ENCODE data around the gene APCDD1L.

The APCDD1L gene

GRCh38 chr20:58492795-58493524 lies 22.2 kb downstream of the APCDD1L start:
- no peak for DNase-seq (ENCODE audit: low read depth in 1 of 2, low spot score in 1 of 2)

GRCh38 chr20:58492074-58492718 lies 23.0 kb downstream of the APCDD1L start:
- DNase-seq (ENCODE audit: low read depth in 1 of 2, low spot score in 1 of 2) = no peak

DNA sequence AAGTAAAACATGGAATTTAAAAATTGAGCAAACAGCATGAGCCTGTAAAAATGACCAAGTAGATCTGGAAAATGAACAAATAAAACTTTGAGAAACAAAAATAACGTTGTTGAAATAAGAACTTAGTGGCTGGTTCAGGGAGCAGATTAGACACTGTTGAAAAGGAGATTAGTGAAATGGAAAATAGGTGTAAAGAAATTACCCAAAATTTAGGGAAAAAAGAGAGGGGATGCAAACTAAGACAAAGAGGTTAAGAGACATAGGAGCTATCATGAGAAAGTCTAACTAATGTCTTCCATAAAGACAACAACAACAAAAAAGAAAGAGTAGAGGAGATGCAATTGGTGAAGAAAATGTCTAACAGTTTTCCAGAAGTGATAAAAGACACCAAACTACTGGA lies 29.0 kb downstream of the APCDD1L start:
- DNase-seq (ENCODE audit: low read depth in 1 of 2, low spot score in 1 of 2) = no peak

DNA sequence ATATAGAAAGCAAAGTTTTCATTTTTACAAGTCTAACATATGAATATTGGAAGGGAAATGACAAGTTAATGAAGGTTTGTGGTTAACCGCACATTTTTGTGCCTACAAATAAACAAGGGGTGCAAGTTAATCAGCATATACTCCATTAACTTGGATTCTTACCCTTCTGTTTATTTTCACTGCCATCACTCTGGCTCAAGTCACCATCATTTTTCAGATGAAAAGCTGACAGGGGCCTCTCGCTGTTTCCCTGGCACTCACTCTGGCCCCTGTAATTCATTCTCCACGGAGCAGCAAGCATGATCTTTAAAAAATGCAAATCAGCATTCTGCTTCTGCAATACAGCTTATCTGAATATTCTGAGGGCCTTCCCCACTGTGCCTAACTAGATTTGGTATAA lies 29.8 kb downstream of the APCDD1L start:
- no peak for DNase-seq (ENCODE audit: low read depth in 1 of 2, low spot score in 1 of 2)

DNA sequence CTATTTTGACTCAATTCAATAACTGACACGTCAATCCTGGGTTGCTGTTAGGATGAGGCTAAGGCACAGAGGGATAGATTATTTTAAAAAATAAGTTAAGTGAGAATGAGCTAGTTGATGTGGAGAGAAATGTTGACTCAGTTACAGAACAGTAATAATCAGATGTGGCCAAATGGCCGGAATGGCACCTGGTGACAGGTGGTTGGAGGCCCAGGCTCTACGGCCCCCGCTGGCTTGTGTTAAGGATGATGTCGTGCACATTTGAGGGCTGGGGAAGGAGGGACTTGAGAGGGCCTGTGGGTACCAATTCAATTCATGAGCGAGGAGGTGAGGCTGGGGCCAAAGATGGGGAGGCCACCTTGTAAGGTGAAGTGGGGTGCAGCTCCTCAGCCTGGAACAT lies 31.7 kb downstream of the APCDD1L start:
- DNase-seq (ENCODE audit: low read depth in 1 of 2, low spot score in 1 of 2) = no peak

DNA sequence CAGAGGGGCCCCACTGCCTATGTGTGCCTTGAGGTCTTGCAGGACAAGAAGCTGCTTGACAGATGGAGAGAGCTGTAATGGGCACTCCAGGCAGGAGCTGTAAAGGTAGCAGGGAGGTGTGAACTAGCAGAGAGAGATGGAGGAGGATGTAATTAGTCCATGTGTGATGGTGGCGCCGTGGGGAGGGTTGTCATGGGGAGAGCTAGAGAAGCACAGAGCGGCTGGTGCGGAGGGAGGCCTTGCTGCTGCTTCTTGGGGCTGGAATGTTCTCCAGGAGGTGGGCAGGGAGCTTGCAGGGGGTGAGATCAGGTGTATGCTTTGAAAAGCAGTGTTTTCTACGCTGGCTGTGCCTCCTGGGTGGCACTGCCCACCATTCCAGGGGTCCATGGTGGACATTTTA lies 32.1 kb downstream of the APCDD1L start:
- DNase-seq (ENCODE audit: low read depth in 1 of 2, low spot score in 1 of 2) = no peak

GRCh38 chr20:58482416-58482815 lies 32.8 kb downstream of the APCDD1L start:
- no peak for DNase-seq (ENCODE audit: low read depth in 1 of 2, low spot score in 1 of 2)

DNA sequence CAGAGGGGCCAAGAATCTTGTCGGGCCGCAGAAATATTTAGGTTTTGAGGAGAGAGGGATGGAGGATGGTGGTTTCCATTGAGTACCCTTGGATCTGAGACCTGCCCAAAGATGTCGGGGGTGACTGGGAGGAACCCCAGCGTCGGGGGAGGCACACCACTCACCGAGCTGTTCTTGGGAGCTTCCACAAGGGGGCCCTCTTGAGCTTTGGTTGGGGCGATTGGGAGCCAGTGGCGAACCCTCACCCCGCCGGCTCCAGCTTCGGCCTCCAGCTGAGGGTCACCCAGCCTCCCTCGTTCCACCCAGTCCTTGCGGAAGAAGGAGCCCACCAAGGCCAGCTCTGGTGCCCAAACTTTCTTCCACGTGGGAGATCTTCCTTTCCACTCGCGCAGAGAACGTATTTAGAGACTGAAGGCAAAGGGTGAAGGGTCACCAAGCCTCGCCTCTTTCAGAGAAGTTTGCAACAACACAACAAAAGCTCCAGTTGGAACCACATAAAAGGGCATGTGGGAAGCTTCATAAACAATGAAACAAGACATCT lies 33.6 kb downstream of the APCDD1L start:
- DNase-seq (ENCODE audit: low read depth in 1 of 2, low spot score in 1 of 2) = peak; percentile 29 to 30

- DNase-seq (ENCODE audit: low read depth in 1 of 2, low spot score in 1 of 2) = no peak
These were observed 34.5 kb downstream of the APCDD1L start for GRCh38 chr20:58480551-58481336.

DNA sequence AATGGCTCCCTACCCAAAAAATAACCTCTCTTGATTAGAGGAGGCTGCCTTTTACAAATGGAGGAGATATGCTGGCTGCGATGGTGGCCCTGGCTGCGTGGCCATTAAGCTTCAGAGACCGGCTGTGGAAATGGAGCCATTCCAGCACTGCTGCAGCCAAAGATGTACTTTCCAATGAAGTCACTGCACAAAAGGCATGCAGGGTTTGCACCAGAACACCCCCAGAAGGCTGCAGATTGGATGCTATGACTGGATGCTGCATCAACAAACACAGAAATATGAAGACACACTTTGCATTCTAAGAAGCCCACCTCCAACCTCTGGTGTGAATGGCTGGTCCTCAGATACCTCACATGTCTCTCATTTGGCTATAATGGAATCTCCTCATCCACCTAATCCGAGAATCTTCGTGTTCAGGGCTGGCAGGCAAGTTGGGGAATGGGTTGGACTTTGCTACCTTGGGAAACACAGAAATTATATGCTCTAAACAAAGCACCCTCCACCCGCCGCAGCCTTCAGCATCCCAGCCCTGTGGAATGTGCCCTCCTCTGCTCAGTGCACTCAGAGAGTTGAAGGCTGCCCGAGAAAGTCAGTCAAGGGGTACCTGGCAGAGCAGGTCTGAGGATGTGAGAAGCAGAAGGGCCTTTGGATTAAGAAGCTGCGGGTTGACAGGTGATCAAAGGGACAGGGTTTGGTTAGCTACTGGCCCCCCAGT lies 35.3 kb downstream of the APCDD1L start:
- DNase-seq (ENCODE audit: low read depth in 1 of 2, low spot score in 1 of 2) = no peak

- DNase-seq (ENCODE audit: low read depth in 1 of 2, low spot score in 1 of 2) = no peak
These were observed 36.9 kb downstream of the APCDD1L start for GRCh38 chr20:58478141-58478805.

- no peak for DNase-seq (ENCODE audit: low read depth in 1 of 2, low spot score in 1 of 2)
These were observed 39.7 kb downstream of the APCDD1L start for GRCh38 chr20:58475466-58475865.

GRCh38 chr20:58473453-58474425 lies 41.5 kb downstream of the APCDD1L start:
- no peak for DNase-seq (ENCODE audit: low read depth in 1 of 2, low spot score in 1 of 2)

- DNase-seq (ENCODE audit: low read depth in 1 of 2, low spot score in 1 of 2) = no peak
These were observed 42.8 kb downstream of the APCDD1L start for GRCh38 chr20:58472273-58473018.

DNA sequence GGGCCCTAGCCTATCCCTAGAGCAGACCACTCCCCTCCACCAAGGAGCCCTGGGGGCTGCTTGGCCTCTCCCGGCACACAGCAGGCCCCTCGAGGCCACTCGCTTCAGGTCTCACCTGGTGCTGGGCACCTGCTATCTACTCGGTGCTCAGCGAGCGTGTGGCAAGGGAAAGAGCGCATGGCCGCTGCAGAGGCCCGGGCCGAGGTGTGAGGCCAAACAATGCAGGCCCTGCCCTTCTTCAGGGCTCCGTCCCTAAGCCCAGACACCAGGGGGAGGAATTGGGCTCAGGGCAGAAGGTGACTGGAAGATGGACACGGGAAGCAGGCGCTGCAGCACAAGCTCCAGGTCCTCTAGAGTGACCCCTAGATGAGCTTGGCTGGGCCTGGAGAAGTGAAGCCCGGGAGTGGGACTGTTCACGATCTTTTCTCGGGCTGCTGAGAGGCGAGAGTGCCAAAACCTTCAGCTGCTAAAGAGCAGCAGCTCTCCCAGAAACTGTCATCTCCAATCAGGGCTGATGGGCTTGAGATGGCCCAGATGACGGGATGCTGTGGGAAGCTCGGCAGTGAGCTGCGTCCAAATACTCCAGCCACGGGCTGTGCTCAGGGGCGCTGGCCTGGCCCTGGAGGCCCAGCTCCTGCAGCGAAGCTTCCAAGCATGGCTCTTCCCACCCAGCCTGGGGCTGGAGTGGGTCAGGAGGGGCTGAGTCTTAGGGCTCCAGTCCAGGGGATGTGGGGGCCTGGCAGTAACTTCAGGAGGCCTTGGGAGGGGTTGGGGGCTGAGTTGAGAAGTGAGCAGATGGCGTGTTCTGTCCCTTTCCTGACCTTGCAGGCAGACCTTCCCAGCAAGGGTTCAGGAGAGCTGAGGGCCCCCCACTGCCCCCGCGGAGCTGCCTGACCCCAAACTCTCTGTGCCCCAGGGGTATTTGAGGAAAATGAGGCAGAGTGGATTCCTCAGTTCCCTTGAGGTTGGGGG lies 43.7 kb downstream of the APCDD1L start:
- DNase-seq (ENCODE audit: low read depth in 1 of 2, low spot score in 1 of 2) = no peak

DNA sequence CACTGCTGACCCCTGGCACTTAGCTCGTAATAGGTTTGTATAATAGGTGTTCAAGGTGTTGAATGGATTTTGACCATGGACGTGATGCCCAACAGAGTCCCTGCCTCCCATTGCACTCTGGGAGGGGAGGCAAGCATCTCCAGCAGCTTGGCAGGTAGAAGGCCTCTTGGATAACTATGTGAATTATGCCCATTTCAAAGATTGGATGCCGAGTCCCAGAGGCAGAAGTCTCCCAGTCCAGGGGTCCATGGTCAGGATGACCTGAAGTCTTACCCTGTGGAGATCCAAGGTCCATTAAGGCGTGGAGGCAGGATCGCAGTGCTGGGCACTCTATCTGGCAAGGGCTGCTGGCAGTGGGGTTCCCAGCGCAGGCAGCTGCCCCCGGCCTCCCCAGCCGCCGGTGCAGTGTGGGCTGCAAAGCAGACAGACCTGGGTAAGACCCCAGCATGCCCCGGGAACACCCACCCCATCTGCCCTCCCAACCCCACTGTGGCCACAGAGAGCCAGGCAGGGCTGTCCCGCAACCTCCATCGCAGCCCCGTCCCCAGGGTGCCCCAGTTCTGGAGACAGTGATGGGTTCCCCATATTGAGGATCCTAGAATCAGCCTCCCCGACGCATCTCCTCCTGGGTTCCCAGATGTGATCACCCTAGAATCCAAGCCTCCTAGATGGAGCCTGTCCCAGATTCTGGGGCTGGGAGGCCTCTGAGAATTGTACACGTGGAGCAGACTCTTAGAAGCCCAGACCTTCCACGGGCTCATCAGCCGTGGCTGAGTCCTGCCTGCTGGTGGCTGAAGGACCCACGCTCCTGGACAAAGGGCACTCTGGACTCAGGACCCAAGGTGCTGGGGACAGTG lies 44.6 kb downstream of the APCDD1L start:
- DNase-seq (ENCODE audit: low read depth in 1 of 2, low spot score in 1 of 2) = no peak

- no peak for DNase-seq (ENCODE audit: low read depth in 1 of 2, low spot score in 1 of 2)
These were observed 45.6 kb downstream of the APCDD1L start for GRCh38 chr20:58469616-58470015.

Measured in activated CD4-positive, alpha-beta T cell treated with anti-CD3 and anti-CD28 coated beads, Interleukin-2, amount 50 U/mL, for 24 hours (primary cell).